ENCODE measurements around the gene IL13RA1. TPM values are rescaled to one million over a fixed set of nuclear protein-coding genes. Genes with fewer than 3 reads are reported as not detected.
A peak's percentile ranks its signal among the peaks of the same experiment; 100 is the strongest.

IL13RA1 gene
- total and polyA plus RNA-seq, 10 of the 15 experiments (the other 5 are each of a cell fraction or from before 2014, with no cell fraction given): 2.3 to 14.2 (median 8.4) TPM

GRCh38 chrX:118730500-118731247 lies 3.3 kb downstream of the IL13RA1 start:
- Histone ChIP-seq H3K4me3 (no peak overlapping the region), H3K9me3 (replicated peaks; ENCODE audit: control insufficient read depth, insufficient read depth, low read length) (no peaks in the 10 kb centered on the region; the same call in 2 of the 3 replicates), H3K27me3 (replicated peaks in 1 of 2; ENCODE audit: control insufficient read depth in 2 of 2, insufficient read depth in 2 of 2, low read length in 1 of 2) (no peaks in the 10 kb centered on the region; a peak in 1 of 4 replicates), H3K79me2 (ENCODE audit: control insufficient read depth, insufficient read depth, low read length) (no peaks in the 10 kb centered on the region), H3K27ac (ENCODE audit: control insufficient read depth, insufficient read depth) (no peak overlapping the region), H2AFZ (ENCODE audit: control insufficient read depth, low read depth, low read length) (no peak overlapping the region), H3K4me1 (ENCODE audit: control insufficient read depth, insufficient read depth, low read length) (peaks cover 5% of the 10 kb centered on the region; the same call in 1 of the 2 replicates), H3K4me2 (ENCODE audit: control insufficient read depth, insufficient read depth) (no peak overlapping the region), H3K36me3 (ENCODE audit: control insufficient read depth in 2 of 2, insufficient read depth in 2 of 2, low read length in 1 of 2) (no peaks in the 10 kb centered on the region), H3K9ac (ENCODE audit: control insufficient read depth, insufficient read depth, low read length) (no peak overlapping the region), H4K20me1 (ENCODE audit: control insufficient read depth, insufficient read depth) (no peaks in the 10 kb centered on the region)
- FAIRE-seq (no peak), ATAC-seq (no peak), DNase-seq (ENCODE audit: low read depth, low spot score) (no peak)
- in situ Hi-C loops (cut with MboI): no loop called here
- SMC1A ChIA-PET (ENCODE audit: uncharacterized antibody, unreplicated experiment): interaction anchor here (0.8 to 4.7 kb wide), 6 partner anchors 13 to 55 kb away, joined by 3 to 26 read pairs (median 8); no protein-coding TSS in a partner anchor
- intact Hi-C loops (cut with micrococcal nuclease; ENCODE audit: unreplicated experiment): no loop called here
- CTCF ChIA-PET: interaction anchor here (0.8 to 2.8 kb wide), 8 partner anchors 9 to 87 kb away, joined by 3 to 11 read pairs (median 4); no protein-coding TSS in a partner anchor
- RAD21 ChIA-PET (ENCODE audit: unreplicated experiment): interaction anchor here (1.2 to 2.1 kb wide), 4 partner anchors 22 to 191 kb away, joined by 3 to 7 read pairs (median 4); no protein-coding TSS in a partner anchor
- BruUV-seq (replicated peaks): TSS peak; percentile 44
- 42% methylated on average over 4 of the region's 4 CpGs for WGBS (ENCODE audit: insufficient coverage, insufficient replicate concordance, low lambda C conversion rate, missing lambda C conversion rate)
- POLR2A ChIA-PET: interaction anchor here (0.6 to 1.5 kb wide), 5 partner anchors 9 to 235 kb away, joined by 3 to 6 read pairs (median 3); partner anchors contain the start of gene DOCK11
- no peak for TF ChIP-seq MEF2B (IDR thresholded peaks at IDR 0.05; ENCODE audit: partially characterized antibody, poor library complexity, severe bottlenecking)
- TF ChIP-seq SIX5 (IDR thresholded peaks at IDR 0.05; ENCODE audit: low read depth, low read length, severe bottlenecking): no peak
- no peak for TF ChIP-seq NFYB (IDR thresholded peaks at IDR 0.05; ENCODE audit: insufficient read depth, low read depth, low read length)
- no peak for TF ChIP-seq DPF2 (IDR thresholded peaks at IDR 0.05)
- no peak for TF ChIP-seq SREBF1 (IDR thresholded peaks at IDR 0.05; ENCODE audit: low read length)
- TF ChIP-seq USF1 (IDR thresholded peaks at IDR 0.05; ENCODE audit: borderline replicate concordance, extremely low read length, insufficient read depth, low read depth, low read length): no peak
- TF ChIP-seq PBX3 (IDR thresholded peaks at IDR 0.05; ENCODE audit: insufficient replicate concordance, low read depth, low read length): no peak
- TF ChIP-seq BMI1 (IDR thresholded peaks at IDR 0.05; ENCODE audit: borderline replicate concordance): no peak
- no peak for TF ChIP-seq MLLT1 (IDR thresholded peaks at IDR 0.05)
- TF ChIP-seq CEBPB (IDR thresholded peaks at IDR 0.05; ENCODE audit: borderline replicate concordance in 1 of 2, low read depth in 2 of 2, low read length in 2 of 2): no peak
- TF ChIP-seq SIN3A (IDR thresholded peaks at IDR 0.05; ENCODE audit: low read depth, low read length): no peak
- no peak for TF ChIP-seq PML (IDR thresholded peaks at IDR 0.05; ENCODE audit: low read length)
- no peak for TF ChIP-seq ZBTB4 (CRISPR knock-in tag; IDR thresholded peaks at IDR 0.05)
